ENCODE data around the gene PTPRM.

DNA sequence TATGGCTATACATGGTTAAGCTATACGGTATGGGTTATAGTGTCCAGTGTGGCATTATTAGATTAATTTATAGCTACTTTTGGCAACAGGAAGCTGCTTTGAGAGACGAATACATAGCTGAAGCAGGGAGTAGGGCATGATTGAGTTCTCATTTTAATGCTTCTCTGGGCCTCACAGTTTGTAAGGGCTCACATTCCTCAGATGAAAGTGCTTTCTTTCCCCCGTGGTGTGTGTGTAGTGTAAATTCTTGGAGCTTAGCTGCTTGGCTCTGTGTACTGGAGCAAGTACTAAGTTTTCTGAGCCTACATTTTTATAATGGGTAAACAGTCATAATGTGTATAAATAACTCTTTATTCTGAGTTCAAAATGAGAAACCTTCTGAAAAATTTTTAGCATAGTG is 173.7 kb downstream of the PTPRM start:
- TF ChIP-seq POLR2A (IDR thresholded peaks at IDR 0.05) (no peak), CTCF (IDR thresholded peaks at IDR 0.05) (no peak), POLR2AphosphoS5 (IDR thresholded peaks at IDR 0.05) (peak; percentile 44), EP300 (IDR thresholded peaks at IDR 0.05) (no peak)

All from gastroesophageal sphincter (tissue), 3 donors.